ENCODE data around the gene VDAC2. TPM values are rescaled to one million over a fixed set of nuclear protein-coding genes. Genes with fewer than 3 reads are reported as not detected.

Gene VDAC2
- polyA plus RNA-seq, 1 experiment: 201 TPM

- ChIA-PET POLR2A (interaction anchor here (0.7 kb wide), 1 partner anchor 26 kb away, joined by 6 read pairs; no protein-coding TSS in a partner anchor), CTCF (interaction anchor here (0.7 to 2.6 kb wide), 2 partner anchors 10 to 1596 kb away, joined by 3 to 9 read pairs; no protein-coding TSS in a partner anchor)
- Histone ChIP-seq H3K27ac (ENCODE audit: low read depth, low read length) (no peak overlapping the region), H3K9me3 (ENCODE audit: control insufficient read depth, insufficient read depth, low read length) (no peaks in the 10 kb centered on the region; the same call in 1 of the 2 replicates), H3K4me3 (ENCODE audit: low read depth, low read length) (no peak overlapping the region), H3K27me3 (ENCODE audit: control insufficient read depth, insufficient read depth, low read length) (no peaks in the 10 kb centered on the region)
- DNase-seq (ENCODE audit: low read depth, low spot score): no peak
- TF ChIP-seq CTCF (IDR thresholded peaks at IDR 0.05; ENCODE audit: low read depth, low read length): no peak
Measured at GRCh38 chr10:75240329-75241076, 29.9 kb downstream of the VDAC2 start.

GRCh38 chr10:75243426-75243825 is 32.8 kb downstream of the VDAC2 start:
- no peak for TF ChIP-seq CTCF (IDR thresholded peaks at IDR 0.05; ENCODE audit: low read depth, low read length)
- ChIA-PET POLR2A (no interaction called here), CTCF (interaction anchor here (1.1 to 2.6 kb wide), 2 partner anchors 13 to 152 kb away, joined by 3 to 9 read pairs; no protein-coding TSS in a partner anchor)
- Histone ChIP-seq H3K27me3 (ENCODE audit: control insufficient read depth, insufficient read depth, low read length) (no peaks in the 10 kb centered on the region), H3K9me3 (ENCODE audit: control insufficient read depth, insufficient read depth, low read length) (no peaks in the 10 kb centered on the region; the same call in 1 of the 2 replicates), H3K4me3 (ENCODE audit: low read depth, low read length) (no peak overlapping the region), H3K27ac (ENCODE audit: low read depth, low read length) (no peak overlapping the region)
- DNase-seq (ENCODE audit: low read depth, low spot score): no peak

- TF ChIP-seq CTCF (IDR thresholded peaks at IDR 0.05; ENCODE audit: low read depth, low read length): no peak
- DNase-seq (ENCODE audit: low read depth, low spot score): no peak
- no peaks in the 10 kb centered on the region for H3K27me3 ChIP-seq (ENCODE audit: control insufficient read depth, insufficient read depth, low read length)
- ChIA-PET CTCF (no interaction called here), POLR2A (no interaction called here)
- no peaks in the 10 kb centered on the region for H3K9me3 ChIP-seq (ENCODE audit: control insufficient read depth, insufficient read depth, low read length)
- H3K4me3 ChIP-seq (ENCODE audit: low read depth, low read length): no peak overlapping the region
- H3K27ac ChIP-seq (ENCODE audit: low read depth, low read length): no peak overlapping the region
Measured at GRCh38 chr10:75244487-75245353, 34.1 kb downstream of the VDAC2 start.

- Histone ChIP-seq H3K9me3 (ENCODE audit: control insufficient read depth, insufficient read depth, low read length) (no peaks in the 10 kb centered on the region), H3K4me3 (ENCODE audit: low read depth, low read length) (no peak overlapping the region), H3K27me3 (ENCODE audit: control insufficient read depth, insufficient read depth, low read length) (no peaks in the 10 kb centered on the region), H3K27ac (ENCODE audit: low read depth, low read length) (no peak overlapping the region)
- no peak for DNase-seq (ENCODE audit: low read depth, low spot score)
- no peak for TF ChIP-seq CTCF (IDR thresholded peaks at IDR 0.05; ENCODE audit: low read depth, low read length)
- CTCF ChIA-PET: interaction anchor here (1.4 kb wide), 1 partner anchor 8 kb away, joined by 7 read pairs; no protein-coding TSS in a partner anchor
- POLR2A ChIA-PET: no interaction called here
Measured at GRCh38 chr10:75245354-75246250, 35.0 kb downstream of the VDAC2 start.
